GM21515 (cell line): ENCODE results near the gene USP38.
"Not testable (repeated sequence)": the region's sequence is repeated elsewhere in the genome, so short reads cannot be mapped to it uniquely, and the experiment has no call there.

ENCODE experiments used
- ATAC-seq: cut with Tn5 transposase; IDR thresholded peaks from one replicate; pipeline ENCODE4 v1.9.1; 2021; ENCODE audit not compliant: unreplicated experiment

USP38 gene

GRCh38 chr4:143256456-143256855, 71.7 kb downstream of the USP38 start:
- no peak for ATAC-seq

DNA sequence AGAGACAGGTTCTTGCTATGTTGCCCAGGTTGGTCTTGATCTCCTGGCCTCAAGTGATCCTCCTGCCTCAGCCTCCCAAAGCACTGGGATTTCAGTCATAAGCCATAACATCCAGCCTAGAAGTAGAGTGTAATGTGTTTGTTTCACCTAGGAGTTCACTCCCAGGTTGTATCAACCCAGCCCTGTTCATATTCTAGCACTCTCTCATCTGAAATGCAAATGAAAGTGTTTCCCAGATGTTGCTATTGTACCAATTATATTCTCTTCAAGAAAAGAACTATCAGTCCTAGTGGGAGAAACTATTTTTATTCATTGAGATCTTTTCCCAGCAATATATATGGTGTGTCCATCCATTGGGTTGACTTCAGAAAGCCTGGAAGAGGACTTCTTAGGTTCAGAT, 72.6 kb downstream of the USP38 start:
- ATAC-seq = no peak

GRCh38 chr4:143260750-143261149, 76.0 kb downstream of the USP38 start:
- ATAC-seq = no peak

- ATAC-seq = no peak
These were observed 78.1 kb downstream of the USP38 start for GRCh38 chr4:143262838-143263237.

DNA sequence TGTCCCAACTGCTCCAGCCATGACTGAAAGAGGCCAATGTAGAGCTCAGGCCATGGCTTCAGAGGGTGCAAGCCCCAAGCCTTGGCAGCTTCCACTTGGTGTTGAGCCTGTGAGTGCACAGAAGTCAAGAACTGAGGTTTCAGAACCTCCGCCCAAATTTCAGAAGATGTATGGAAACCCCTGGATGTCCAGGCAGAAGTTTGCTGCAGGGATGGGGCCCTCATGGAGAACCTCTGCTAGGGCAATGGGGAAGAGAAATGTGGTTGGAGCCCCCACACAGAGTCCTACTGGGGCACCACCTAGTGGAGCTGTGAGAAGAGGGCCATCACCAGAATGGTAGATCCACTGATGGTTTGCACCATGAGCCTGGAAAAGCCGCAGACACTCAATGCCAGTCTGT, 83.0 kb downstream of the USP38 start:
- ATAC-seq = not testable (repeated sequence)

DNA sequence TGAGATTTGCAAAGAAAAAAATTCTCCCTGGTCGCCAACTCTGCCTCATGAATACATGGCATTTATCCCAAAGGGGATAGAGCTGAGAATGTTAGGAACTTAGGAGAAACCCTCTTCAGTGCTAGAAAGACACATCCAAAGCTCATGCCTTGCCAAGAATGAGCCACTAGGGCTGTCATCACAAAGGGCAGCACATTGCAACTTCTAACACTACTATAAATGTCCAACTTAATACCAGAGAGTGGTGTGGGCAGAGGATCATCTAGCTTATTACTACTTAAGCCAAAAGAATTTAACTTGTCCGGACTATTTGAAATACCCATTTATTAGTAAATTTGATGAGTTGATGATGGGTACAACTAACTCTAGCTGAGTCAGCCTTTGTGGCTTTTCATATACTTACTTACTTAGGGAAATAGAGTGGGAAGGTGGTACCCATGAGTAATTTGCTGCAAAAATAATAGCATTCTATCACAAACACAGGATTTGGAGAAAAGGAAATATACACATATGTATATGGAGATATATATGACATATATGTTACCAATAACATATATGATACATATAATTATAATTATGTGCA, 85.6 kb downstream of the USP38 start:
- ATAC-seq = no peak
